Measurements from ENCODE around the gene GUCY1B1.

The GUCY1B1 gene

GRCh38 chr4:155758481-155759371 lies at the start of gene GUCY1B1:
GUCY1B1 (plus strand) TSS chr4:155759021; CDS start chr4:155759141, 120 bp downstream.
- FAIRE-seq: peak; percentile 74

GRCh38 chr4:155709918-155710317 lies 48.9 kb upstream of the GUCY1B1 start:
- FAIRE-seq: no peak

- FAIRE-seq: no peak
Measured at GRCh38 chr4:155711556-155711955, 47.3 kb upstream of the GUCY1B1 start.

GRCh38 chr4:155712846-155713245 lies 46.0 kb upstream of the GUCY1B1 start:
- FAIRE-seq: no peak

GRCh38 chr4:155713911-155714310 lies 44.9 kb upstream of the GUCY1B1 start:
- no peak for FAIRE-seq

GRCh38 chr4:155722336-155722735 lies 36.5 kb upstream of the GUCY1B1 start:
- FAIRE-seq: no peak

- FAIRE-seq: no peak
Measured at GRCh38 chr4:155722816-155723499, 35.9 kb upstream of the GUCY1B1 start.

- no peak for FAIRE-seq
Measured at GRCh38 chr4:155724731-155725130, 34.1 kb upstream of the GUCY1B1 start.

- FAIRE-seq: no peak
Measured at GRCh38 chr4:155734065-155734464, 24.8 kb upstream of the GUCY1B1 start.

GRCh38 chr4:155734951-155735350 lies 23.9 kb upstream of the GUCY1B1 start:
- no peak for FAIRE-seq

GRCh38 chr4:155735496-155735895 lies 23.3 kb upstream of the GUCY1B1 start:
- FAIRE-seq: no peak

GRCh38 chr4:155738548-155738947 lies 20.3 kb upstream of the GUCY1B1 start:
- FAIRE-seq: no peak

GRCh38 chr4:155741546-155741945 lies 17.3 kb upstream of the GUCY1B1 start:
- no peak for FAIRE-seq

GRCh38 chr4:155742310-155743015 lies 16.4 kb upstream of the GUCY1B1 start:
- FAIRE-seq: no peak

- FAIRE-seq: no peak
Measured at GRCh38 chr4:155745984-155746383, 12.8 kb upstream of the GUCY1B1 start.

- FAIRE-seq: no peak
Measured at GRCh38 chr4:155748039-155748438, 10.8 kb upstream of the GUCY1B1 start.

GRCh38 chr4:155749041-155749440 lies 9.8 kb upstream of the GUCY1B1 start:
- no peak for FAIRE-seq

- FAIRE-seq: no peak
Measured at GRCh38 chr4:155751569-155751968, 7.3 kb upstream of the GUCY1B1 start.

GRCh38 chr4:155757745-155758265 lies 1.0 kb upstream of the GUCY1B1 start:
- no peak for FAIRE-seq

- no peak for FAIRE-seq
Measured at GRCh38 chr4:155759372-155760252, 791 bp downstream of the GUCY1B1 start.

GRCh38 chr4:155761047-155761446 lies 2.2 kb downstream of the GUCY1B1 start:
- FAIRE-seq: no peak

- no peak for FAIRE-seq
Measured at GRCh38 chr4:155761916-155762315, 3.1 kb downstream of the GUCY1B1 start.

Data from TTC549 (cell line).